B cell (primary cell): ENCODE data around the gene MKRN2. TPM values are rescaled to one million over a fixed set of nuclear protein-coding genes. Genes with fewer than 3 reads are reported as not detected.

Experiments used
- ATAC-seq: fragments of 200-7000 bp; cut with Tn5 transposase; one replicate; pipeline ENCODE4 v1.10.0; 2021; ENCODE audit warnings: low read depth, mild to moderate bottlenecking, moderate number of reproducible peaks, moderate library complexity
- CTCF ChIA-PET: fragments of 350-600 bp; sonication (Branson Sonifier 250); formaldehyde crosslinking; loops from one replicate; lab custom pipeline; 2021; ENCODE audit warnings: antibody characterized with exemption, inconsistent platforms; lab: Charles Lee
- POLR2A ChIA-PET: fragments of 350-600 bp; sonication (Branson Sonifier 250); formaldehyde crosslinking; loops from one replicate; lab custom pipeline; 2021; ENCODE audit warnings: antibody characterized with exemption; lab: Charles Lee
- DNase-seq: peaks from one replicate; pipeline ENCODE4 v3.0.0; 2013
- H2AFZ ChIP-seq: 2 replicates; pipeline ENCODE4 v1.6.1; 2012; ENCODE audit warnings: mild to moderate bottlenecking, low read depth, low read length; ENCODE audit not compliant: insufficient read depth, poor library complexity, severe bottlenecking
- H3K27ac ChIP-seq, 2 donors: 1 replicate in 1 of 2; 2 replicates in 1 of 2; pipeline ENCODE4 v1.5.1; 2012 to 2013; ENCODE audit warnings: low read length in 2 of 2, mild to moderate bottlenecking in 2 of 2, moderate library complexity in 1 of 2
- H3K27me3 ChIP-seq, 4 experiments: fragments of 200-600 bp in 1 of 4; sonication (generic) in 1 of 4; replicated peaks in 1 of 4; 1 replicate in 2 of 4; 2 replicates in 2 of 4; pipeline versions ENCODE4 v1.6.1 to v1.7.0; 2013 to 2016; ENCODE audit warnings: low read length in 3 of 4, mild to moderate bottlenecking in 2 of 4, mixed read lengths in 1 of 4, moderate library complexity in 1 of 4; ENCODE audit not compliant: insufficient read depth in 4 of 4, control insufficient read depth in 3 of 4; ENCODE audit errors: control extremely low read depth in 1 of 4
- H3K36me3 ChIP-seq, 2 experiments: replicated peaks in 1 of 2; 1 replicate in 1 of 2; 2 replicates in 1 of 2; pipeline versions ENCODE4 v1.6.1 to v1.7.1; 2013; ENCODE audit warnings: low read length in 1 of 2; ENCODE audit not compliant: insufficient read depth in 2 of 2, control insufficient read depth in 1 of 2; ENCODE audit errors: control extremely low read depth in 1 of 2, extremely low read depth in 1 of 2
- H3K4me1 ChIP-seq, 2 donors: fragments of 200-600 bp in 1 of 2; sonication (generic) in 1 of 2; 1 replicate in 1 of 2; 2 replicates in 1 of 2; pipeline versions ENCODE4 v1.5.1 to v1.6.1; 2013 to 2017; ENCODE audit warnings: low read length in 2 of 2; ENCODE audit not compliant: control insufficient read depth in 2 of 2, insufficient read depth in 2 of 2
- H3K4me2 ChIP-seq: replicated peaks from 2 replicates; pipeline ENCODE3; 2012; ENCODE audit warnings: mild to moderate bottlenecking, low read depth, low read length; ENCODE audit not compliant: poor library complexity, severe bottlenecking
- H3K4me3 ChIP-seq, 5 experiments: fragments of 200-600 bp in 1 of 5; sonication (generic) in 1 of 5; 1 replicate in 3 of 5; 2 replicates in 2 of 5; pipeline versions ENCODE4 v1.5.1 to v1.7.0; 2011 to 2016; ENCODE audit warnings: low read length in 4 of 5, mild to moderate bottlenecking in 4 of 5, low read depth in 2 of 5, control low read depth in 1 of 5, moderate library complexity in 1 of 5; ENCODE audit not compliant: insufficient read depth in 1 of 5; ENCODE audit errors: control extremely low read depth in 1 of 5, extremely low read depth in 1 of 5
- H3K79me2 ChIP-seq: fragments of 200-600 bp; sonication (generic); one replicate; pipeline ENCODE4 v1.6.0; 2016; ENCODE audit warnings: low read length; ENCODE audit not compliant: control insufficient read depth, insufficient read depth
- H3K9ac ChIP-seq: fragments of 200-600 bp; sonication (generic); 2 replicates; pipeline ENCODE4 v1.6.1; 2017; ENCODE audit warnings: mild to moderate bottlenecking, low read length, moderate library complexity
- H3K9me3 ChIP-seq, 3 donors: one replicate each; pipeline versions ENCODE4 v1.6.1 to v1.7.1; 2013; ENCODE audit warnings: low read length in 2 of 3; ENCODE audit not compliant: control insufficient read depth in 2 of 3, insufficient read depth in 1 of 3; ENCODE audit errors: control extremely low read depth in 1 of 3
- H4K20me1 ChIP-seq: 2 replicates; pipeline ENCODE4 v1.6.0; 2012; ENCODE audit warnings: mild to moderate bottlenecking, low read length; ENCODE audit not compliant: insufficient read depth, control insufficient read depth, poor library complexity, severe bottlenecking
- H3K27ac Mint-ChIP-seq: one replicate; pipeline ENCODE4 v1.8.0; 2021; ENCODE audit warnings: mixed read lengths
- H3K27me3 Mint-ChIP-seq: one replicate; pipeline ENCODE4 v1.8.0; 2021; ENCODE audit warnings: mixed read lengths
- H3K4me1 Mint-ChIP-seq: one replicate; pipeline ENCODE4 v1.8.0; 2021; ENCODE audit warnings: mixed read lengths
- H3K4me3 Mint-ChIP-seq: one replicate; pipeline ENCODE4 v1.8.0; 2021; ENCODE audit warnings: mixed read lengths
- H3K9me3 Mint-ChIP-seq: one replicate; pipeline ENCODE4 v1.8.0; 2022; ENCODE audit warnings: mixed read lengths; ENCODE audit not compliant: insufficient read depth
- CTCF ChIP-seq: fragments of 200-600 bp; IDR thresholded peaks from one replicate; pipeline ENCODE4 v1.8.0; 2022; ENCODE audit warnings: antibody characterized with exemption, mild to moderate bottlenecking
- EZH2 ChIP-seq: IDR thresholded peaks from 2 replicates; pipeline ENCODE4 v1.6.1; 2012; ENCODE audit warnings: borderline replicate concordance, low read depth, mild to moderate bottlenecking, moderate library complexity, low read length; ENCODE audit not compliant: insufficient read depth, poor library complexity, severe bottlenecking
- WGBS: methylation state at CpG from one replicate; pipeline ENCODE4 v1.1.5; 2013; ENCODE audit warnings: missing lambda C conversion rate; ENCODE audit not compliant: insufficient coverage; 5-methylcytosine and 5-hydroxymethylcytosine counted together
- intact Hi-C: fragments of 100-400 bp; cut with micrococcal nuclease; formaldehyde crosslinking; loops from one replicate; pipeline ENCODE4 v1.10.0; 2022
- polyA plus RNA-seq: library from polyadenylated mRNA; depleted of rRNA; stranded (reverse); fragments of >200 nt; gene quantifications from 2 replicates; pipeline ENCODE4 v1.2.3, GENCODE V29; 2012
- total RNA-seq, 2 donors: library from RNA; stranded (reverse); fragments of 120-200 nt in 1 of 2; gene quantifications; 1 replicate in 1 of 2; 2 replicates in 1 of 2; pipeline versions ENCODE4 v1.2.3 to v1.2.4, GENCODE V29; 2013 to 2022

Gene MKRN2
- total and polyA plus RNA-seq, 2 donors (not counting 1 experiment from before 2014, with no cell fraction given) = 21.5 to 25.9 TPM

- ATAC-seq (no peak), DNase-seq (no peak)
- Histone ChIP-seq H3K4me2 (no peak overlapping the region), H3K27ac (no peak overlapping the region), H3K9ac (no peak overlapping the region), H2AFZ (no peak overlapping the region), H3K79me2 (no peaks in the 10 kb centered on the region), H3K4me1 (no peaks in the 10 kb centered on the region), H3K9me3 (peaks cover 0 to 3% (median 0%) of the 10 kb centered on the region in 3 donors), H3K4me3 (no peak overlapping the region), H3K36me3 (peaks cover 2 to 10% of the 10 kb centered on the region in 2 experiments), H3K27me3 (no peaks in the 10 kb centered on the region), H4K20me1 (no peaks in the 10 kb centered on the region)
- H3K4me3 Mint-ChIP-seq = no peak overlapping the region
- ChIA-PET CTCF (no interaction called here), POLR2A (interaction anchor here (0.6 kb wide), 1 partner anchor 10 kb away, joined by 4 read pairs; no protein-coding TSS in a partner anchor)
- no peaks in the 10 kb centered on the region for H3K4me1 Mint-ChIP-seq
- 97% methylated on average over 10 of the region's 11 CpGs for WGBS
- no peaks in the 10 kb centered on the region for H3K27me3 Mint-ChIP-seq
- H3K27ac Mint-ChIP-seq = no peak overlapping the region
- H3K9me3 Mint-ChIP-seq = peaks cover 3% of the 10 kb centered on the region
- no peak for TF ChIP-seq EZH2
- no peak for TF ChIP-seq CTCF
- intact Hi-C loops = no loop called here
Observed at GRCh38 chr3:12516873-12517272, 40.0 kb upstream of the MKRN2 start.

- no peaks in the 10 kb centered on the region for H3K27me3 Mint-ChIP-seq
- Histone ChIP-seq H3K9ac (no peak overlapping the region), H3K79me2 (no peaks in the 10 kb centered on the region), H3K9me3 (peaks cover 0 to 3% (median 0%) of the 10 kb centered on the region in 3 donors), H3K36me3 (peaks cover 2 to 10% of the 10 kb centered on the region in 2 experiments), H3K27me3 (no peaks in the 10 kb centered on the region), H3K4me3 (no peak overlapping the region), H3K4me1 (no peaks in the 10 kb centered on the region), H2AFZ (no peak overlapping the region), H3K4me2 (no peak overlapping the region), H4K20me1 (no peaks in the 10 kb centered on the region), H3K27ac (no peak overlapping the region)
- 83% methylated on average over 1 of the region's 6 CpGs for WGBS
- ATAC-seq (no peak), DNase-seq (no peak)
- no peak overlapping the region for H3K4me3 Mint-ChIP-seq
- H3K9me3 Mint-ChIP-seq = peaks cover 3% of the 10 kb centered on the region
- TF ChIP-seq CTCF (no peak), EZH2 (no peak)
- ChIA-PET POLR2A (no interaction called here), CTCF (interaction anchor here (0.9 kb wide), 1 partner anchor 40 kb away, joined by 4 read pairs; no protein-coding TSS in a partner anchor)
- no peaks in the 10 kb centered on the region for H3K4me1 Mint-ChIP-seq
- no peak overlapping the region for H3K27ac Mint-ChIP-seq
- intact Hi-C loops = no loop called here
Observed at GRCh38 chr3:12518261-12519028, 38.4 kb upstream of the MKRN2 start.
